Retina (tissue), 1 donor: Measurements from ENCODE around the gene ESRRG.

ENCODE experiments used
- DNase-seq: peaks from one replicate; pipeline ENCODE4 v3.0.0-alpha.2; 2016

ESRRG gene

GRCh38 chr1:216499581-216500272 lies 223.5 kb downstream of the ESRRG start:
- DNase-seq: no peak

GRCh38 chr1:216498277-216498676 lies 225.0 kb downstream of the ESRRG start:
- DNase-seq: no peak

GRCh38 chr1:216485042-216485441 lies 238.2 kb downstream of the ESRRG start:
- no peak for DNase-seq

- DNase-seq: no peak
Observed at GRCh38 chr1:216483672-216484401, 239.4 kb downstream of the ESRRG start.

- no peak for DNase-seq
Observed at GRCh38 chr1:216482620-216483019, 240.6 kb downstream of the ESRRG start.

GRCh38 chr1:216478238-216478637 lies 245.0 kb downstream of the ESRRG start:
- no peak for DNase-seq

GRCh38 chr1:216476341-216476740 lies 246.9 kb downstream of the ESRRG start:
- no peak for DNase-seq

GRCh38 chr1:216475659-216476276 lies 247.5 kb downstream of the ESRRG start:
- no peak for DNase-seq

- DNase-seq: no peak
Observed at GRCh38 chr1:216466162-216466801, 256.9 kb downstream of the ESRRG start.

GRCh38 chr1:216464489-216464888 lies 258.7 kb downstream of the ESRRG start:
- no peak for DNase-seq

GRCh38 chr1:216462066-216462775 lies 261.0 kb downstream of the ESRRG start:
- no peak for DNase-seq

- DNase-seq: no peak
Observed at GRCh38 chr1:216461466-216461865, 261.8 kb downstream of the ESRRG start.

- DNase-seq: no peak
Observed at GRCh38 chr1:216459651-216460207, 263.5 kb downstream of the ESRRG start.

- DNase-seq: no peak
Observed at GRCh38 chr1:216458812-216459211, 264.4 kb downstream of the ESRRG start.

- no peak for DNase-seq
Observed at GRCh38 chr1:216457356-216457755, 265.9 kb downstream of the ESRRG start.

GRCh38 chr1:216456682-216457081 lies 266.5 kb downstream of the ESRRG start:
- peak; percentile 9 for DNase-seq

GRCh38 chr1:216453777-216454176 lies 269.5 kb downstream of the ESRRG start:
- no peak for DNase-seq
